WTC11 (cell line): ENCODE measurements around the gene A1BG. TPM values are rescaled to one million over a fixed set of nuclear protein-coding genes. Genes with fewer than 3 reads are reported as not detected.

Source experiments
- ATF2 ChIP-seq: sonication (generic); formaldehyde crosslinking; IDR thresholded peaks from 2 replicates; pipeline ENCODE4 v1.8.1; 2022; ENCODE audit warnings: low read depth, missing genetic modification reagents, borderline replicate concordance
- CREB1 ChIP-seq: sonication (generic); formaldehyde crosslinking; IDR thresholded peaks from 2 replicates; pipeline ENCODE4 v1.8.0; 2023; ENCODE audit warnings: mild to moderate bottlenecking, missing genetic modification reagents
- CREM ChIP-seq: sonication (generic); formaldehyde crosslinking; IDR thresholded peaks from 2 replicates; pipeline ENCODE4 v1.8.1; 2022; ENCODE audit warnings: mild to moderate bottlenecking, missing genetic modification reagents, moderate library complexity
- E2F4 ChIP-seq: sonication (generic); formaldehyde crosslinking; IDR thresholded peaks from 2 replicates; pipeline ENCODE4 v1.8.1; 2022; ENCODE audit warnings: low read depth, mild to moderate bottlenecking, moderate library complexity, missing genetic modification reagents, borderline replicate concordance
- E2F5 ChIP-seq: sonication (generic); formaldehyde crosslinking; IDR thresholded peaks from 2 replicates; pipeline ENCODE4 v1.8.1; 2022; ENCODE audit warnings: mild to moderate bottlenecking, moderate library complexity, missing genetic modification reagents
- ELF4 ChIP-seq: sonication (generic); formaldehyde crosslinking; IDR thresholded peaks from 2 replicates; pipeline ENCODE4 v1.8.1; 2022; ENCODE audit warnings: low read depth, mild to moderate bottlenecking, moderate library complexity, missing genetic modification reagents
- ETV6 ChIP-seq: sonication (generic); formaldehyde crosslinking; IDR thresholded peaks from 2 replicates; pipeline ENCODE4 v1.8.1; 2022; ENCODE audit warnings: mild to moderate bottlenecking, missing genetic modification reagents
- FOXK1 ChIP-seq: sonication (generic); formaldehyde crosslinking; IDR thresholded peaks from 2 replicates; pipeline ENCODE4 v1.8.0; 2022; ENCODE audit warnings: mild to moderate bottlenecking, moderate library complexity, missing genetic modification reagents
- IRF1 ChIP-seq: sonication (generic); formaldehyde crosslinking; IDR thresholded peaks from 2 replicates; pipeline ENCODE4 v1.8.0; 2023; ENCODE audit warnings: missing genetic modification reagents
- NFYB ChIP-seq: sonication (generic); formaldehyde crosslinking; conservative IDR thresholded peaks from 2 replicates; pipeline ENCODE4 v1.8.0; 2022; ENCODE audit warnings: low read depth, missing genetic modification reagents
- NR2C2 ChIP-seq: sonication (generic); formaldehyde crosslinking; IDR thresholded peaks from 2 replicates; pipeline ENCODE4 v1.8.0; 2022; ENCODE audit warnings: mild to moderate bottlenecking, missing genetic modification reagents
- PRDM15 ChIP-seq: sonication (generic); formaldehyde crosslinking; IDR thresholded peaks from 2 replicates; pipeline ENCODE4 v1.8.0; 2022; ENCODE audit warnings: missing genetic modification reagents
- PREB ChIP-seq: sonication (generic); formaldehyde crosslinking; IDR thresholded peaks from 2 replicates; pipeline ENCODE4 v1.8.1; 2022; ENCODE audit warnings: mild to moderate bottlenecking, missing genetic modification reagents, moderate library complexity, borderline replicate concordance
- PRRX2 ChIP-seq: fragments of 250-450 bp; sonication (Bioruptor Pico); IDR thresholded peaks from 2 replicates; pipeline ENCODE4 v1.8.0; 2021; ENCODE audit warnings: mild to moderate bottlenecking
- RELA ChIP-seq: sonication (generic); formaldehyde crosslinking; IDR thresholded peaks from 2 replicates; pipeline ENCODE4 v1.8.1; 2022; ENCODE audit warnings: missing genetic modification reagents, mild to moderate bottlenecking, borderline replicate concordance
- SMAD3 ChIP-seq: sonication (generic); formaldehyde crosslinking; IDR thresholded peaks from 2 replicates; pipeline ENCODE4 v1.8.0; 2022; ENCODE audit warnings: missing genetic modification reagents, mild to moderate bottlenecking, borderline replicate concordance
- SMAD4 ChIP-seq: sonication (generic); formaldehyde crosslinking; IDR thresholded peaks from 2 replicates; pipeline ENCODE4 v1.8.0; 2022; ENCODE audit warnings: mild to moderate bottlenecking, missing genetic modification reagents
- SP1 ChIP-seq: sonication (generic); formaldehyde crosslinking; conservative IDR thresholded peaks from 2 replicates; pipeline ENCODE4 v1.8.1; 2022; ENCODE audit warnings: missing genetic modification reagents
- STAT6 ChIP-seq: sonication (generic); formaldehyde crosslinking; conservative IDR thresholded peaks from 2 replicates; pipeline ENCODE4 v1.8.1; 2023; ENCODE audit warnings: mild to moderate bottlenecking, low read depth, missing genetic modification reagents, moderate library complexity
- TCF7 ChIP-seq: sonication (generic); formaldehyde crosslinking; IDR thresholded peaks from 2 replicates; pipeline ENCODE4 v1.8.0; 2022; ENCODE audit warnings: mild to moderate bottlenecking, low read depth, missing genetic modification reagents, moderate library complexity
- TEAD4 ChIP-seq: sonication (generic); formaldehyde crosslinking; IDR thresholded peaks from 2 replicates; pipeline ENCODE4 v1.8.0; 2022; ENCODE audit warnings: mild to moderate bottlenecking, missing genetic modification reagents
- ZNF263 ChIP-seq: sonication (generic); formaldehyde crosslinking; IDR thresholded peaks from 2 replicates; pipeline ENCODE4 v1.8.1; 2022; ENCODE audit warnings: low read depth, mild to moderate bottlenecking, moderate library complexity, missing genetic modification reagents
- ZNF512 ChIP-seq: sonication (generic); formaldehyde crosslinking; IDR thresholded peaks from 2 replicates; pipeline ENCODE4 v1.8.1; 2022; ENCODE audit warnings: missing genetic modification reagents, borderline replicate concordance
- total RNA-seq: library from RNA; stranded (reverse); gene quantifications from 3 replicates; pipeline ENCODE4 v1.2.3, GENCODE V29; 2021

Gene A1BG
- total RNA-seq, 1 experiment from 2014 or later: 24.3 TPM

- TF ChIP-seq TCF7 (CRISPR knock-in tag) (0 out of 2 replicates have a peak, but pooled peaks have one; percentile 15), E2F5 (CRISPR knock-in tag) (peak; percentile 60; the same call in 1 of the 2 replicates), CREM (CRISPR knock-in tag) (peak; percentile 82), ETV6 (CRISPR knock-in tag) (peak; percentile 39; the same call in 1 of the 2 replicates), ZNF263 (0 out of 2 replicates have a peak, but pooled peaks have one; percentile 16), IRF1 (peak; percentile 80), PREB (CRISPR knock-in tag) (no peak), SP1 (peak; percentile 85), E2F4 (CRISPR knock-in tag) (0 out of 2 replicates have a peak, but pooled peaks have one; percentile 58), SMAD3 (peak; percentile 90; the same call in 1 of the 2 replicates), NR2C2 (peak; percentile 97), SMAD4 (CRISPR knock-in tag) (no peak), ZNF512 (CRISPR knock-in tag) (no peak), NFYB (peak; percentile 78), PRDM15 (CRISPR knock-in tag) (peak; percentile 20; the same call in 1 of the 2 replicates), FOXK1 (CRISPR knock-in tag) (peak; percentile 83), RELA (peak; percentile 59; the same call in 1 of the 2 replicates), STAT6 (CRISPR knock-in tag) (no peak), TEAD4 (CRISPR knock-in tag) (no peak), CREB1 (peak; percentile 89), ELF4 (CRISPR knock-in tag) (0 out of 2 replicates have a peak, but pooled peaks have one; percentile 31), PRRX2 (no peak), ATF2 (no peak)
Observed at GRCh38 chr19:58386576-58387337, 33.5 kb upstream of the A1BG start, which contains the start of gene RPS5 (continued).
